Measurements from ENCODE around the gene TARDBP.
"Not testable (repeated sequence)": the region's sequence is repeated elsewhere in the genome, so short reads cannot be mapped to it uniquely, and the experiment has no call there.

The TARDBP gene

GRCh38 chr1:10996100-10996499 lies 16.4 kb upstream of the TARDBP start:
- no peak for DNase-seq

- DNase-seq, result no peak
These were observed 11.9 kb upstream of the TARDBP start for GRCh38 chr1:11000526-11000925.

GRCh38 chr1:11013160-11013531 lies 692 bp downstream of the TARDBP start:
- DNase-seq, result no peak

GRCh38 chr1:11019358-11019757 lies 6.9 kb downstream of the TARDBP start:
- not testable (repeated sequence) for DNase-seq

GRCh38 chr1:11019971-11020370 lies 7.5 kb downstream of the TARDBP start:
- no peak for DNase-seq

- DNase-seq, result no peak
These were observed 10.7 kb downstream of the TARDBP start for GRCh38 chr1:11023201-11023600.

- DNase-seq, result no peak
These were observed 11.9 kb downstream of the TARDBP start for GRCh38 chr1:11024154-11024873.

- no peak for DNase-seq
These were observed 12.4 kb downstream of the TARDBP start for GRCh38 chr1:11024874-11025203.

GRCh38 chr1:11025618-11026017 lies 13.2 kb downstream of the TARDBP start:
- DNase-seq, result no peak

GRCh38 chr1:11026052-11026451 lies 13.6 kb downstream of the TARDBP start:
- no peak for DNase-seq

GRCh38 chr1:11026903-11027302 lies 14.4 kb downstream of the TARDBP start:
- DNase-seq, result no peak

GRCh38 chr1:11027316-11027715 lies 14.9 kb downstream of the TARDBP start:
- no peak for DNase-seq

GRCh38 chr1:11028018-11028417 lies 15.6 kb downstream of the TARDBP start:
- DNase-seq, result no peak

GRCh38 chr1:11030865-11031264 lies 18.4 kb downstream of the TARDBP start:
- DNase-seq, result no peak

- DNase-seq, result no peak
These were observed 19.3 kb downstream of the TARDBP start for GRCh38 chr1:11031624-11032262.

GRCh38 chr1:11037019-11037739 lies 24.7 kb downstream of the TARDBP start:
- DNase-seq, result not testable (repeated sequence)

GRCh38 chr1:11037740-11038182 lies 25.3 kb downstream of the TARDBP start:
- DNase-seq, result peak; percentile 96

GRCh38 chr1:11039351-11040104 lies 27.1 kb downstream of the TARDBP start:
- DNase-seq, result no peak

- not testable (repeated sequence) for DNase-seq
These were observed 27.6 kb downstream of the TARDBP start for GRCh38 chr1:11040105-11040429.

- no peak for DNase-seq
These were observed 28.6 kb downstream of the TARDBP start for GRCh38 chr1:11041048-11041447.

- DNase-seq, result no peak
These were observed 29.6 kb downstream of the TARDBP start for GRCh38 chr1:11042065-11042464.

GRCh38 chr1:11042995-11043874 lies 30.8 kb downstream of the TARDBP start:
- DNase-seq, result peak; percentile 52

All from activated CD8-positive, alpha-beta memory T cell treated with anti-CD3 and anti-CD28 coated beads for 24 hours (primary cell).